HepG2 (cell line): ENCODE results near the gene NAA16. TPM values are rescaled to one million over a fixed set of nuclear protein-coding genes. Genes with fewer than 3 reads are reported as not detected.
A peak's percentile ranks its signal among the peaks of the same experiment; 100 is the strongest.

Experiments
- AGO2 ChIP-seq: fragments of 200-400 bp; formaldehyde crosslinking; optimal IDR thresholded peaks from 2 replicates; pipeline ENCODE3; 2017; ENCODE audit warnings: mild to moderate bottlenecking, low read depth, low read length, moderate library complexity
- FOXK1 ChIP-seq: sonication (generic); formaldehyde crosslinking; IDR thresholded peaks from 2 replicates; pipeline ENCODE4 v1.4.0; 2020; ENCODE audit warnings: low read depth, missing genetic modification reagents, borderline replicate concordance
- GZF1 ChIP-seq: sonication (generic); formaldehyde crosslinking; IDR thresholded peaks from 2 replicates; pipeline ENCODE4 v1.5.1; 2020; ENCODE audit warnings: mild to moderate bottlenecking, missing genetic modification reagents
- HNRNPUL1 ChIP-seq: fragments of 200-400 bp; formaldehyde crosslinking; IDR thresholded peaks from 2 replicates; pipeline ENCODE4 v1.6.1; 2017; ENCODE audit warnings: low read depth, mild to moderate bottlenecking, low read length, moderate library complexity
- NAIF1 ChIP-seq: sonication (generic); formaldehyde crosslinking; IDR thresholded peaks from 2 replicates; pipeline ENCODE4 v1.5.0; 2020; ENCODE audit warnings: mild to moderate bottlenecking, missing genetic modification reagents, borderline replicate concordance
- NFYB ChIP-seq: sonication (generic); formaldehyde crosslinking; IDR thresholded peaks from 2 replicates; pipeline ENCODE4 v1.4.0; 2020; ENCODE audit warnings: missing genetic modification reagents
- NONO ChIP-seq, 2 experiments: fragments of 450-650 bp in 1 of 2; sonication (generic) in 1 of 2; formaldehyde crosslinking in 1 of 2; IDR thresholded peaks in 1 of 2; conservative IDR thresholded peaks in 1 of 2; 2 replicates each; pipeline versions ENCODE4 v1.6.1 to v1.8.0; 2017 to 2022; ENCODE audit warnings: mild to moderate bottlenecking in 1 of 2, missing genetic modification reagents in 1 of 2, moderate library complexity in 1 of 2
- PLRG1 ChIP-seq: fragments of 450-650 bp; conservative IDR thresholded peaks from 2 replicates; pipeline ENCODE4 v1.6.1; 2016
- PRMT3 ChIP-seq: sonication (generic); formaldehyde crosslinking; IDR thresholded peaks from 2 replicates; pipeline ENCODE4 v1.8.1; 2022; ENCODE audit warnings: low read depth, mild to moderate bottlenecking, moderate library complexity, missing genetic modification reagents, borderline replicate concordance
- RAD21 ChIP-seq: fragments of 450-650 bp; formaldehyde crosslinking; IDR thresholded peaks from 2 replicates; pipeline ENCODE4 v1.5.0; 2020; ENCODE audit warnings: mild to moderate bottlenecking
- RXRA ChIP-seq: sonication (generic); formaldehyde crosslinking; IDR thresholded peaks from 2 replicates; pipeline ENCODE4 v1.5.1; 2020; ENCODE audit warnings: missing genetic modification reagents
- SALL1 ChIP-seq: sonication (generic); formaldehyde crosslinking; IDR thresholded peaks from 2 replicates; pipeline ENCODE4 v1.8.0; 2022; ENCODE audit warnings: mild to moderate bottlenecking, missing genetic modification reagents
- SIX1 ChIP-seq: sonication (generic); formaldehyde crosslinking; IDR thresholded peaks from 2 replicates; pipeline ENCODE4 v1.4.0; 2020; ENCODE audit warnings: missing genetic modification reagents, borderline replicate concordance
- SMARCE1 ChIP-seq: fragments of 450-650 bp; IDR thresholded peaks from 2 replicates; pipeline ENCODE4 v1.6.1; 2017; ENCODE audit warnings: borderline replicate concordance
- SYNCRIP ChIP-seq: fragments of 200-400 bp; formaldehyde crosslinking; IDR thresholded peaks from 2 replicates; pipeline ENCODE4 v1.6.1; 2018; ENCODE audit warnings: mild to moderate bottlenecking, low read depth, low read length; ENCODE audit not compliant: insufficient read depth
- ZFAT ChIP-seq: sonication (generic); formaldehyde crosslinking; conservative IDR thresholded peaks from 2 replicates; pipeline ENCODE4 v1.8.1; 2023; ENCODE audit warnings: missing genetic modification reagents, inconsistent platforms
- ZNF333 ChIP-seq: sonication (generic); formaldehyde crosslinking; IDR thresholded peaks from 2 replicates; pipeline ENCODE4 v1.4.0; 2020; ENCODE audit warnings: mild to moderate bottlenecking, missing genetic modification reagents, borderline replicate concordance
- ZNF616 ChIP-seq: sonication (generic); formaldehyde crosslinking; IDR thresholded peaks from 2 replicates; pipeline ENCODE4 v1.5.0; 2020; ENCODE audit warnings: low read depth, mild to moderate bottlenecking, missing genetic modification reagents
- ZNF720 ChIP-seq: sonication (generic); formaldehyde crosslinking; IDR thresholded peaks from 2 replicates; pipeline ENCODE4 v1.4.0; 2020; ENCODE audit warnings: missing genetic modification reagents
- ZNF775 ChIP-seq: sonication (generic); formaldehyde crosslinking; IDR thresholded peaks from 2 replicates; pipeline ENCODE4 v1.4.0; 2020; ENCODE audit warnings: missing genetic modification reagents, mild to moderate bottlenecking, moderate library complexity, borderline replicate concordance
- polyA plus RNA-seq, 8 experiments: library from polyadenylated mRNA; depleted of rRNA in 3 of 8; stranded (reverse) in 7 of 8; unstranded in 1 of 8; fragments of >200 nt; fragmentation: Illumina TruSeq in 4 of 8; extraction: Trizol in 4 of 8; gene quantifications; 2 replicates each; pipeline versions ENCODE4 v1.2.1 to v1.2.3, GENCODE V29; 2011 to 2016; ENCODE audit warnings: low read depth in 4 of 8, missing spikeins in 1 of 8, mixed read lengths in 1 of 8; ENCODE audit not compliant: insufficient read depth in 1 of 8
- total RNA-seq, 5 experiments: library from RNA; depleted of rRNA; stranded (reverse); fragments of >200 nt; fragmentation: Illumina TruSeq; extraction: Trizol; gene quantifications; 2 replicates each; pipeline ENCODE4 v1.2.3, GENCODE V29; 2016; ENCODE audit warnings: low read depth in 1 of 5
- TF ChIP-seq, protein P1 (sequence below): sonication (generic); formaldehyde crosslinking; IDR thresholded peaks from 2 replicates; pipeline ENCODE4 v1.4.0; 2020; ENCODE audit warnings: low read depth, missing genetic modification reagents
- TF ChIP-seq, protein P2 (sequence below): sonication (generic); formaldehyde crosslinking; IDR thresholded peaks from 2 replicates; pipeline ENCODE4 v1.5.0; 2020; ENCODE audit warnings: missing genetic modification reagents, mild to moderate bottlenecking, borderline replicate concordance
- TF ChIP-seq, protein P3 (sequence below): sonication (generic); formaldehyde crosslinking; IDR thresholded peaks from 2 replicates; pipeline ENCODE4 v1.5.0; 2020; ENCODE audit warnings: missing genetic modification reagents
- TF ChIP-seq, protein P4 (sequence below): sonication (generic); formaldehyde crosslinking; IDR thresholded peaks from 2 replicates; pipeline ENCODE4 v1.4.0; 2020; ENCODE audit warnings: missing genetic modification reagents, borderline replicate concordance

The NAA16 gene
- total and polyA plus RNA-seq, 2 of the 13 experiments (the other 11 are each of a cell fraction or from before 2014, with no cell fraction given), result 9.2 to 15.1 TPM

DNA sequence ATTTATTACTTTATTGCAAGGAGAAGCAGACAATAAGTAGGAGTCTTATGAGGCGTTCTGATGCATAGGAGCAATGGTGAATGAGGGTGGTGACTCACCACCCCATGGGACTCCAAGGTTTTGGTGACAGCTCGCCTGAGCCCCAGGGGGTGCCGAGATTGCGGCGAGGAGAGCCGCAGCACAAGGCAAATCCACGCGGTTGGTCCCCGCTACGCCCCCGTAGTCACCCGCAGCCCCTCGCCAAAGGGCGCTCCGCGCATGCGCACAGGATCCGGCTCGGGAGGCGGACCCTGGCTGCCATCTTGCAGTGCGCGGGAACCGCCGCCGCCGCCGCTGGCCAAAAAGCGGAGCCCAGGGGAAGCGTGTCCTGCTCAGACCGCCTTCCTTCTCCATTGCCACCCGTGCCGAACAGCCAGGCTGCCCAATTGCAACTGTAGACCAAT lies at the start of gene NAA16 (continued):
- TF ChIP-seq NFYB, result no peak
- no peak for TF ChIP-seq GZF1 (CRISPR knock-in tag)
- no peak for TF ChIP-seq PLRG1
- TF ChIP-seq ZFAT, result no peak
- TF ChIP-seq PRMT3, result no peak
- no peak for TF ChIP-seq SMARCE1
- TF ChIP-seq, protein P1, sequence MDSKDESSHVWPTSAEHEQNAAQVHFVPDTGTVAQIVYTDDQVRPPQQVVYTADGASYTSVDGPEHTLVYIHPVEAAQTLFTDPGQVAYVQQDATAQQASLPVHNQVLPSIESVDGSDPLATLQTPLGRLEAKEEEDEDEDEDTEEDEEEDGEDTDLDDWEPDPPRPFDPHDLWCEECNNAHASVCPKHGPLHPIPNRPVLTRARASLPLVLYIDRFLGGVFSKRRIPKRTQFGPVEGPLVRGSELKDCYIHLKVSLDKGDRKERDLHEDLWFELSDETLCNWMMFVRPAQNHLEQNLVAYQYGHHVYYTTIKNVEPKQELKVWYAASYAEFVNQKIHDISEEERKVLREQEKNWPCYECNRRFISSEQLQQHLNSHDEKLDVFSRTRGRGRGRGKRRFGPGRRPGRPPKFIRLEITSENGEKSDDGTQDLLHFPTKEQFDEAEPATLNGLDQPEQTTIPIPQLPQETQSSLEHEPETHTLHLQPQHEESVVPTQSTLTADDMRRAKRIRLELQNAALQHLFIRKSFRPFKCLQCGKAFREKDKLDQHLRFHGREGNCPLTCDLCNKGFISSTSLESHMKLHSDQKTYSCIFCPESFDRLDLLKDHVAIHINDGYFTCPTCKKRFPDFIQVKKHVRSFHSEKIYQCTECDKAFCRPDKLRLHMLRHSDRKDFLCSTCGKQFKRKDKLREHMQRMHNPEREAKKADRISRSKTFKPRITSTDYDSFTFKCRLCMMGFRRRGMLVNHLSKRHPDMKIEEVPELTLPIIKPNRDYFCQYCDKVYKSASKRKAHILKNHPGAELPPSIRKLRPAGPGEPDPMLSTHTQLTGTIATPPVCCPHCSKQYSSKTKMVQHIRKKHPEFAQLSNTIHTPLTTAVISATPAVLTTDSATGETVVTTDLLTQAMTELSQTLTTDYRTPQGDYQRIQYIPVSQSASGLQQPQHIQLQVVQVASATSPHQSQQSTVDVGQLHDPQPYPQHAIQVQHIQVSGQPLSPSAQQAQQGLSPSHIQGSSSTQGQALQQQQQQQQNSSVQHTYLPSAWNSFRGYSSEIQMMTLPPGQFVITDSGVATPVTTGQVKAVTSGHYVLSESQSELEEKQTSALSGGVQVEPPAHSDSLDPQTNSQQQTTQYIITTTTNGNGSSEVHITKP, result 0 out of 2 replicates have a peak, but pooled peaks have one; percentile 28
- peak; percentile 36; the same call in 1 of the 2 replicates for TF ChIP-seq ZNF333 (CRISPR knock-in tag)
- TF ChIP-seq NONO (IDR thresholded peaks at IDR 0.05), result no peak
- peak; percentile 63 for TF ChIP-seq NONO (CRISPR knock-in tag; conservative IDR thresholded peaks at IDR 0.05)
- no peak for TF ChIP-seq NAIF1 (CRISPR knock-in tag)
- TF ChIP-seq, protein P2, sequence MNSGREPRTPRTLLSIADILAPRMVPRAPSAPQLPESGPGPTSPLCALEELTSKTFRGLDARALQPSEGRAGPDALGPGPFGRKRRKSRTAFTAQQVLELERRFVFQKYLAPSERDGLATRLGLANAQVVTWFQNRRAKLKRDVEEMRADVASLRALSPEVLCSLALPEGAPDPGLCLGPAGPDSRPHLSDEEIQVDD (CRISPR knock-in tag), result no peak; the same call in 1 of the 2 replicates
- no peak for TF ChIP-seq SYNCRIP
- TF ChIP-seq RAD21, result peak; percentile 48
- no peak; the same call in 1 of the 2 replicates for TF ChIP-seq FOXK1 (CRISPR knock-in tag)
- no peak for TF ChIP-seq ZNF720
- TF ChIP-seq HNRNPUL1, result 0 out of 2 replicates have a peak, but pooled peaks have one; percentile 26
- TF ChIP-seq SIX1 (CRISPR knock-in tag), result no peak
- TF ChIP-seq, protein P3, sequence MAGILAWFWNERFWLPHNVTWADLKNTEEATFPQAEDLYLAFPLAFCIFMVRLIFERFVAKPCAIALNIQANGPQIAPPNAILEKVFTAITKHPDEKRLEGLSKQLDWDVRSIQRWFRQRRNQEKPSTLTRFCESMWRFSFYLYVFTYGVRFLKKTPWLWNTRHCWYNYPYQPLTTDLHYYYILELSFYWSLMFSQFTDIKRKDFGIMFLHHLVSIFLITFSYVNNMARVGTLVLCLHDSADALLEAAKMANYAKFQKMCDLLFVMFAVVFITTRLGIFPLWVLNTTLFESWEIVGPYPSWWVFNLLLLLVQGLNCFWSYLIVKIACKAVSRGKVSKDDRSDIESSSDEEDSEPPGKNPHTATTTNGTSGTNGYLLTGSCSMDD, result no peak
- TF ChIP-seq, protein P4, sequence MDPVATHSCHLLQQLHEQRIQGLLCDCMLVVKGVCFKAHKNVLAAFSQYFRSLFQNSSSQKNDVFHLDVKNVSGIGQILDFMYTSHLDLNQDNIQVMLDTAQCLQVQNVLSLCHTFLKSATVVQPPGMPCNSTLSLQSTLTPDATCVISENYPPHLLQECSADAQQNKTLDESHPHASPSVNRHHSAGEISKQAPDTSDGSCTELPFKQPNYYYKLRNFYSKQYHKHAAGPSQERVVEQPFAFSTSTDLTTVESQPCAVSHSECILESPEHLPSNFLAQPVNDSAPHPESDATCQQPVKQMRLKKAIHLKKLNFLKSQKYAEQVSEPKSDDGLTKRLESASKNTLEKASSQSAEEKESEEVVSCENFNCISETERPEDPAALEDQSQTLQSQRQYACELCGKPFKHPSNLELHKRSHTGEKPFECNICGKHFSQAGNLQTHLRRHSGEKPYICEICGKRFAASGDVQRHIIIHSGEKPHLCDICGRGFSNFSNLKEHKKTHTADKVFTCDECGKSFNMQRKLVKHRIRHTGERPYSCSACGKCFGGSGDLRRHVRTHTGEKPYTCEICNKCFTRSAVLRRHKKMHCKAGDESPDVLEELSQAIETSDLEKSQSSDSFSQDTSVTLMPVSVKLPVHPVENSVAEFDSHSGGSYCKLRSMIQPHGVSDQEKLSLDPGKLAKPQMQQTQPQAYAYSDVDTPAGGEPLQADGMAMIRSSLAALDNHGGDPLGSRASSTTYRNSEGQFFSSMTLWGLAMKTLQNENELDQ (CRISPR knock-in tag), result no peak
- TF ChIP-seq SALL1 (CRISPR knock-in tag), result peak; percentile 74; the same call in 1 of the 2 replicates
- TF ChIP-seq ZNF775 (CRISPR knock-in tag), result no peak
- TF ChIP-seq RXRA (CRISPR knock-in tag), result no peak
- no peak for TF ChIP-seq AGO2
- TF ChIP-seq ZNF616 (CRISPR knock-in tag), result 0 out of 2 replicates have a peak, but pooled peaks have one; percentile 51
